HG03064 (cell line): Measurements from ENCODE around the gene C14orf132.

Experiments used
- ATAC-seq: cut with Tn5 transposase; IDR thresholded peaks from one replicate; pipeline ENCODE4 v1.9.1; 2021; ENCODE audit warnings: low read depth; ENCODE audit not compliant: unreplicated experiment

C14orf132 gene

GRCh38 chr14:96039633-96040311 lies 610 bp downstream of the C14orf132 start:
- no peak for ATAC-seq

GRCh38 chr14:96040828-96041371 lies 1.7 kb downstream of the C14orf132 start:
- no peak for ATAC-seq

- no peak for ATAC-seq
Measured at GRCh38 chr14:96042248-96042930, 3.2 kb downstream of the C14orf132 start.

GRCh38 chr14:96046630-96047029 lies 7.5 kb downstream of the C14orf132 start:
- ATAC-seq: no peak

GRCh38 chr14:96047101-96047500 lies 7.9 kb downstream of the C14orf132 start:
- no peak for ATAC-seq

- no peak for ATAC-seq
Measured at GRCh38 chr14:96049932-96050331, 10.8 kb downstream of the C14orf132 start.

- ATAC-seq: no peak
Measured at GRCh38 chr14:96050482-96050881, 11.3 kb downstream of the C14orf132 start.

- no peak for ATAC-seq
Measured at GRCh38 chr14:96051231-96051630, 12.1 kb downstream of the C14orf132 start.

DNA sequence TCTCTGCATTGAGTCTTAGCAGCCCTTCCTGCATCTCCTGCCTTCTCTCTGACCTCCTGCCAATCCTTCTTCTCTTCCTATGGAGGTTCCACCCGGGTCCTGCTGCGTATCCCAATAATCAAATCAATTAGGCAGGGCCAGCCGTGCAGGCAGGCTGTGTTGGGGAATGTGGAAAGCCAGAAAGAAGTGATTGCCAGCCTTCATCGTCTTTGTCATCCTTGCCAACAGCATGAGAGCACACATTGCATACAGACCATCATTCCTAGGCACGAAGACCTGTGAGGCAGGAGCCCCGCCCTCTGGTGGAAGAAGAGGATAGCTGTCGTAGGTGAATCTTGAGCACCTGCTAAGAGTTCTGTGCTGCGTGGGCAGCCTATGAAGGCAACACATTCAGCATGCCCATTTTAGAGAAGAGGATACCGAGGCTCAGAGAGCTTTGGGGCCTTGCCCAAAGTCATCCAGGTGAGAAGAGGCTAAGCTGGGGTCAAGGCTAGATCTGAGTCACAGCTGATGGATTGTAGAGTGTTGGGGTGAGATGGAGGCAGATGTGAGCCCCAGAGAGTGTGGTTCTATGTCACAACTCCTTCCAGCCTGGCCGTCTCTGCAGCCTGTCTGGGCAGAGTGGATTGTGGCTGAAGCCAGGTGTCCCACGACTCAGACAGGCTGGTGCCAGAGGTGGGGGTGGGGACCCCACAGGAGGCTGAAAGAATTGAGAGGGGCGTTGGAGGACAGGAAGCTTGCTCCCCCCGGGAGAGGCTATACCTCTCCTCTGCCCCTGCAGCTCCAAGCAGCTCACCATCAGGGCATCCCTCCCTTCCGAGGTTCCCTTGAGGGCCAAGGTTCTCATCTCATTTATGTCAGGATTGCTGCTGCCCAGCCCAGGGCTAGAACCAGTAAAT lies 12.7 kb downstream of the C14orf132 start:
- no peak for ATAC-seq

- no peak for ATAC-seq
Measured at GRCh38 chr14:96052541-96053247, 13.5 kb downstream of the C14orf132 start.

DNA sequence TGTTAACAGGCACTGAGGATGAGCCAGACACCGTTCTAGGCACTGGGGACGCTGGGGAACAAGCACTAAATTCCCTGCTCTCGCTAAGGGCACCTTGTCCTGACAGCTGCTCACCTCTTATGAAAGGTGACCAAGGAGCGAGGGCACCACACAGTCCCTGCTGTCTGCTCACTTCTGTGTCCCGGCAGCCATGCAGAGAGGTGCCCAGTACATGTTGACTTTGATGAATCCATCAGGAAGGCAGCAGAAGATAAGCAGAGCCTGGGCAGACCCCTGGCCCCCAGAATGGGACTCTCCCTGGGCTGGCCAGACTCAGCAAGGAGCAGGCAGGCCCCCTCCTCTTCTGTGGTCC lies 14.1 kb downstream of the C14orf132 start:
- ATAC-seq: no peak

GRCh38 chr14:96053600-96054381 lies 14.6 kb downstream of the C14orf132 start:
- ATAC-seq: no peak

DNA sequence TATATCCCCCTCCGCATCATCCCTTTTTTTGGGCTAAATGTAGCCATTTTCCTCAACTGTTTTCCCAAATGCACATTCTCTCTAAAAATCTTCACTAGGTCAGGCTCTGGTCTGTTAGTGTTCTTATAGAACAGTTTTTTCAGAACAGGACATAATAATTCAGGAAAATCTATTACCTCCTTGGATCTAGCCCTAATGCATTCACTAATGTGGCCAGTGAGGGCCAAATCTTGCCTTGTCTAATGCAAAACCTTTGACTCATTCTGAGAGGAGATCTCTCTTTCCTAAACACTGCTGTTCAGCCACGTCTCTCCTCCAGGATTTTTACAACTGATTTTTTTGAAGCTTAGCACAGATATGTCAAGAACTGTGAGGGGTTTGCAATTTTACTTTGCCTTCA lies 15.5 kb downstream of the C14orf132 start:
- no peak for ATAC-seq

- ATAC-seq: no peak
Measured at GRCh38 chr14:96055065-96055752, 16.0 kb downstream of the C14orf132 start.

- ATAC-seq: no peak
Measured at GRCh38 chr14:96055753-96056508, 16.8 kb downstream of the C14orf132 start.

DNA sequence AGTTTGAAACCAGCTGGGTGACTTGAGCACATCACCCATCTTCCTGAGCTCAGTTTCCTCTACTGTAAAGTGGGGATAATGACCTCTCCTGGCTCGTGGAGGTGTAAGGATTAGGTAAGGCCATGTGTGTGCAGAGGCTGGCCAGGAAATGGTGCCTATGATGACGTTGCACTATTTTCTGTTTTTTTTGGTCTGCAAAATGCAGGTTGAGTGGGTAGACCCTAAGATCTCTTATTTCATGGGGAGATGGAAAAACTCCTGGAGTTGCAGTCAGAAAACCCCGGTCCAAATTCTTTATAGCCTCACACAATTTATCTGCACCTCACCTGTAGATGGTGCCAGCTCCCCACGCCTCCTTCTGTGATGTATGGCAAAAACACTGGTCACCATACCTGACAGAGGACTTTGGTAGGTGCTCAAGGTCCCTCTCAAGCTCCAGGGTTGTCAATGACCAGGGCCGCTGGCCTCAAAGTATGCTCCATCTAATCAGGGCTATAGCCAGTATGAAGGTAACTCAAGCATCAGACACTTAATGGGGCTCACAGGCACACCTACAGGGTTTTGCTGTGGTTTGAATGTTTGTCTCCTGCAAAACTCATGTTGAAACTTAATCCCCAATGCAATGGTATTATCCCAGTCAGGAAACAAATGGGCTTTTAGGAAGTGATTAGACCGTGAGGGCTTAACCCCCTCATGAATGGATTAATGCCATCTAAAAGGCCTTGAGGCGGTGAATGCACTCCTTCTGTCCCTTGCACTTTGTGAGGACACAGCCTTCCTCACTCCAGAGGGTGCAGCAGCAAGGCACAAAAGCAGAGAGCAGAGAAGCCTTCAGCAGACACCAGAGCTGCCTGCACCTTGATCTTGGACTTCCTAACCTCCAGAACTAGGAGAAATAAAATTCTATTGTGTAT lies 17.6 kb downstream of the C14orf132 start:
- no peak for ATAC-seq

- ATAC-seq: no peak
Measured at GRCh38 chr14:96057738-96058137, 18.6 kb downstream of the C14orf132 start.
